Naive thymus-derived CD8-positive, alpha-beta T cell (primary cell): ENCODE results near the gene LRIG3. TPM values are rescaled to one million over a fixed set of nuclear protein-coding genes. Genes with fewer than 3 reads are reported as not detected.
A peak's percentile ranks its signal among the peaks of the same experiment; 100 is the strongest.

Source experiments
- ATAC-seq, 2 donors: fragments of 150-1000 bp; cut with Tn5 transposase in 1 of 2; sonication (Bioruptor Pico), chemical (Tn5 transposase) in 1 of 2; 1 replicate in 1 of 2; 2 replicates in 1 of 2; pipeline ENCODE4 v1.10.0; 2021; ENCODE audit warnings: mild to moderate bottlenecking in 2 of 2, moderate library complexity in 2 of 2
- POLR2A ChIA-PET: fragments of 350-600 bp; sonication (Branson Sonifier 250); formaldehyde crosslinking; loops from one replicate; lab custom pipeline; 2021; ENCODE audit warnings: antibody characterized with exemption; lab: Charles Lee
- DNase-seq, 10 donors: peaks; one replicate each; pipeline versions ENCODE4 v3.0.0 to v3.0.0-alpha.2; 2020 to 2022
- H3K27ac Mint-ChIP-seq, 10 donors: one replicate each; pipeline ENCODE4 v1.8.0; 2020 to 2022; ENCODE audit warnings: mild to moderate bottlenecking in 10 of 10, mixed read lengths in 10 of 10, moderate library complexity in 4 of 10, inconsistent platforms in 1 of 10
- H3K27me3 Mint-ChIP-seq, 5 donors: one replicate each; pipeline ENCODE4 v1.8.0; 2021 to 2022; ENCODE audit warnings: mixed read lengths in 5 of 5
- H3K36me3 Mint-ChIP-seq, 3 donors: one replicate each; pipeline ENCODE4 v1.8.0; 2020 to 2022; ENCODE audit warnings: mixed read lengths in 3 of 3, mild to moderate bottlenecking in 2 of 3, inconsistent platforms in 1 of 3
- H3K4me1 Mint-ChIP-seq, 4 donors: one replicate each; pipeline ENCODE4 v1.8.0; 2021 to 2022; ENCODE audit warnings: mixed read lengths in 4 of 4
- H3K4me3 Mint-ChIP-seq, 10 donors: one replicate each; pipeline ENCODE4 v1.8.0; 2020 to 2022; ENCODE audit warnings: mild to moderate bottlenecking in 10 of 10, mixed read lengths in 10 of 10, moderate library complexity in 6 of 10, inconsistent platforms in 1 of 10
- H3K9me3 Mint-ChIP-seq, 9 donors: one replicate each; pipeline ENCODE4 v1.8.0; 2020 to 2022; ENCODE audit warnings: mixed read lengths in 9 of 9, mild to moderate bottlenecking in 3 of 9, inconsistent platforms in 1 of 9, moderate library complexity in 1 of 9
- polyA plus RNA-seq, 3 donors: library from polyadenylated mRNA; unstranded; fragments of 300-500 nt; fragmentation: Illumina TruSeq; gene quantifications; one replicate each; pipeline ENCODE4 v1.2.3, GENCODE V29; 2021
- total RNA-seq, 8 experiments: library from RNA in 2 of 8; stranded (reverse) in 2 of 8; gene quantifications; one replicate each; pipeline ENCODE4 v1.2.3 and lab custom pipeline; 2021 to 2026

Gene LRIG3
- total and polyA plus RNA-seq, 5 experiments from 2014 or later, result not detected

DNA sequence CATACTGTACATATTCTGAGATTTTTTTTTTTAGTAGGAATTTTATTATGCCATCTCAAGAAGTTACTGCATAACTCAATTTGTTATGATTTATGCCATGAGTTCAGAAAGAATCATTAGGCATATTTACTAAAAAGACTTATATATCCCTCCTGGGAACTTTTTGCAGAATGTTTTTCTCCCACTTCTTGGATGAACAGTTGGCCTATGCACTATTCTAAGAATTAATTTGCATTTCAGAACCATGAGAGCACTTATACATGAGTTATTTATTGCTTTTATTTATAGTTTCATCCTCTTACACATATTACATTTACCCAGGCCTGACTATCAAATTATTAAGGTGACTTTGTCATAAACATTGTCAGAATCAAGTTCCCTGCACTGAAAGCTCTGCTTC is 6.3 kb upstream of the LRIG3 start:
- H3K4me3 Mint-ChIP-seq, result no peak overlapping the region
- H3K9me3 Mint-ChIP-seq, result peaks cover 0 to 22% (median 2%) of the 10 kb centered on the region in 9 donors
- POLR2A ChIA-PET, result no interaction called here
- DNase-seq (no peak), ATAC-seq (no peak)
- peaks cover 7 to 26% (median 9%) of the 10 kb centered on the region in 5 donors for H3K27me3 Mint-ChIP-seq
- peaks cover 0 to 9% (median 0%) of the 10 kb centered on the region in 3 donors for H3K36me3 Mint-ChIP-seq
- H3K27ac Mint-ChIP-seq, result no peak overlapping the region
- H3K4me1 Mint-ChIP-seq, result no peaks in the 10 kb centered on the region

DNA sequence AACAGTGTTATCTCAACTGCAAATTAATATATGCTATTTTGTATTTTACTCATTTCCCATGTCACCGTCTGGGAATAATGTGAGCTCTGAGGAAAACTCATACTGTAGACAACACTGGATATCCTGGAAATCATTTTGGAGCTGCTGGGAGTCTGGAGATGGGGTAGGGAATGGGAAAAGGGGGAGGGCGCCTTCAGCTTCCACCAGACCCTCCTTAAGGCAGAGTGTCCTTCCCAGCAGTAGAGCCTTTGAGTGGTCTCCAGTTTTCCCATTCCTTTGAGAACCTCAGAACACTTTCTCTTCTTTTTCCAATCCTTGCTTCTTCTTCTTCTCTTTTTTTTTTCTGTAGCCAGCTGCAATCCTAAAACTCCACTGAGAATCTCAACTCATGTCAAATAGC is 5.4 kb upstream of the LRIG3 start:
- Mint-ChIP-seq H3K9me3 (peaks cover 0 to 14% (median 0%) of the 10 kb centered on the region in 9 donors), H3K4me1 (no peaks in the 10 kb centered on the region), H3K27ac (no peak overlapping the region), H3K27me3 (peaks cover 10 to 34% (median 14%) of the 10 kb centered on the region in 5 donors), H3K4me3 (no peak overlapping the region), H3K36me3 (peaks cover 0 to 9% (median 0%) of the 10 kb centered on the region in 3 donors)
- DNase-seq, result no peak
- POLR2A ChIA-PET, result no interaction called here
- no peak for ATAC-seq

GRCh38 chr12:58925111-58925611 is 4.9 kb upstream of the LRIG3 start:
- POLR2A ChIA-PET, result no interaction called here
- peaks cover 0 to 9% (median 0%) of the 10 kb centered on the region in 3 donors for H3K36me3 Mint-ChIP-seq
- H3K4me1 Mint-ChIP-seq, result peaks cover 0 to 4% (median 1%) of the 10 kb centered on the region in 4 donors
- H3K9me3 Mint-ChIP-seq, result peaks cover 0 to 13% (median 0%) of the 10 kb centered on the region in 9 donors
- DNase-seq (no peak), ATAC-seq (no peak)
- H3K4me3 Mint-ChIP-seq, result no peak overlapping the region
- H3K27me3 Mint-ChIP-seq, result peaks cover 10 to 40% (median 20%) of the 10 kb centered on the region in 5 donors
- no peak overlapping the region for H3K27ac Mint-ChIP-seq

- no peak for DNase-seq
- H3K4me1 Mint-ChIP-seq, result peaks cover 0 to 5% (median 1%) of the 10 kb centered on the region in 4 donors
- H3K27me3 Mint-ChIP-seq, result peaks cover 10 to 42% (median 20%) of the 10 kb centered on the region in 5 donors
- H3K36me3 Mint-ChIP-seq, result peaks cover 0 to 9% (median 0%) of the 10 kb centered on the region in 3 donors
- no peak overlapping the region for H3K4me3 Mint-ChIP-seq
- POLR2A ChIA-PET, result no interaction called here
- no peak for ATAC-seq
- peaks cover 0 to 13% (median 0%) of the 10 kb centered on the region in 9 donors for H3K9me3 Mint-ChIP-seq
- no peak overlapping the region for H3K27ac Mint-ChIP-seq
These were observed 4.3 kb upstream of the LRIG3 start for GRCh38 chr12:58924652-58925051.

- ATAC-seq (no peak), DNase-seq (no peak)
- Mint-ChIP-seq H3K27me3 (peaks cover 10 to 50% (median 22%) of the 10 kb centered on the region in 5 donors), H3K4me3 (no peak overlapping the region), H3K36me3 (peaks cover 0 to 9% (median 0%) of the 10 kb centered on the region in 3 donors), H3K27ac (no peak overlapping the region), H3K9me3 (peaks cover 0 to 13% (median 0%) of the 10 kb centered on the region in 9 donors), H3K4me1 (peaks cover 0 to 5% (median 2%) of the 10 kb centered on the region in 4 donors)
- POLR2A ChIA-PET, result no interaction called here
These were observed 3.5 kb upstream of the LRIG3 start for GRCh38 chr12:58923781-58924180.

DNA sequence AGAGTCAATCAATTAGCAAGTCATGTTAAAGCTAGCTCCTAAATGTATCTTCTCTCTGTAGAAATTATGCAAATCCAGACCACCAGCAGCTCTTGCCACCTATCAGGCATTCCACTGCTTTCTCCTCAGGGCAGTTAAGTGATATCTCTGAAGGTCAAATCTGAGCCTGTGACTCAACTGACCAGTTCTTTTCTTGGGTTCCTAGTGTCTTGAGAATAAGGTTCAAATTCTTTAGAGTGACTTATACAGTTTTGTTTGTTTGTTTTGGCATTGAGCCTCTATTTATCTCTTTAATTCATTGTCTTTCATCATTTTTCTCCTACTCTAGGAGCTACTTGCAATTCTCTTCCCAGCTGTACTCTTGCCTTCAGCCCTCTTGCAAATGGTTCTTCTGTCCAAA is 2.5 kb upstream of the LRIG3 start:
- ATAC-seq, result no peak
- H3K27ac Mint-ChIP-seq, result no peak overlapping the region
- POLR2A ChIA-PET, result no interaction called here

GRCh38 chr12:58920961-58921861 is 907 bp upstream of the LRIG3 start:
- H3K27ac Mint-ChIP-seq, result peak overlapping the region in 1 of 10 donors; percentile 45
- peaks cover 0 to 9% (median 2%) of the 10 kb centered on the region in 3 donors for H3K36me3 Mint-ChIP-seq
- H3K9me3 Mint-ChIP-seq, result peaks cover 0 to 13% (median 0%) of the 10 kb centered on the region in 9 donors
- peaks cover 0 to 5% (median 2%) of the 10 kb centered on the region in 4 donors for H3K4me1 Mint-ChIP-seq
- H3K27me3 Mint-ChIP-seq, result peaks cover 18 to 69% (median 28%) of the 10 kb centered on the region in 5 donors
- POLR2A ChIA-PET, result no interaction called here
- H3K4me3 Mint-ChIP-seq, result peak overlapping the region in 1 of 10 donors; percentile 59
- DNase-seq, result no peak
- no peak for ATAC-seq

More for the DNA sequence above, 2.5 kb upstream of the LRIG3 start:
- DNase-seq, result no peak
- Mint-ChIP-seq H3K4me3 (no peak overlapping the region), H3K9me3 (peaks cover 0 to 13% (median 0%) of the 10 kb centered on the region in 9 donors), H3K36me3 (peaks cover 0 to 9% (median 0%) of the 10 kb centered on the region in 3 donors), H3K27me3 (peaks cover 14 to 60% (median 22%) of the 10 kb centered on the region in 5 donors), H3K4me1 (peaks cover 0 to 5% (median 2%) of the 10 kb centered on the region in 4 donors)

DNA sequence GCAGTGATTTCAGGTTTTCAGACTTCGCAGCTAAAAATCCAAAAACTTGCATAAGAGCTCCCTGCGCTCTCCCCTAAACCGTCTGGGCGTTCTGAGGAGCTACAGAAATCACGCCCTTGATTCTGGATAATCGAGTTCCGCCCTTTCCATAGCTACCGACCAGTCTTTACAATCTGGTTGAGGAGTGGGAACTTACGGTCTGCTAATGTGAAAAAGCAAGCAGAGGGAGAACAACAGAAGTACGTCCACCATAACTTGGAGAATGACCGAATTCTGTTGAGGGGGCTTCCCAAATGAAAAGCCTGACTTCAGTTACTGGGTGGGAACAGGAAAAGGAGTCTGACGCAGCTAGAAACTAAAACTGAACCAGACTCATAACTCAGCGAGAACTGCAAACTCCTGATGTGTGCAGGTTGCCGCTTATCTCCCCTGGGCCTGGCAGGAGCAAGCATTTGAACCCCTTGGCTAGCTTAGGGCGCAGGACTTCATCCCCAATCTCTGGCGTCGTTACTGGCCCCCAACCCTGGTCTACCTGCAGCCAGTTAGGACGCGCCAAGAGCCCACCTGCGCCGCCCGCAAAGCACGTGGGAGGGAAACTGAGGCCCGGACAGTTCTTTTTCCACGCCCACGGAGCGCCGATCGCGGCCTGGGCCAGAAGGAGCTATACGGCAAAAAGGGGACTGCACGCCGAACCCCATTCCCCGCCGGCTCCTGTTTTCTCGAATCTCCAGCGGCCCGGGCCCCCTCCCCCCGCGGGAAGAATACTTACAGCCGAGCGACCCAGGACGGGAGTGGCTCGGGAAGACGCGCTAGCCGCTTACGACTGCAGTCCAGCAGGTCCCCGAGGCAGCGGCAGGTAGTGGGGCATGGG is 838 bp downstream of the LRIG3 start:
- POLR2A ChIA-PET, result no interaction called here
- no peak for DNase-seq
- Mint-ChIP-seq H3K9me3 (peaks cover 0 to 13% (median 0%) of the 10 kb centered on the region in 9 donors), H3K36me3 (peaks cover 0 to 9% (median 2%) of the 10 kb centered on the region in 3 donors), H3K4me1 (peaks cover 0 to 5% (median 2%) of the 10 kb centered on the region in 4 donors), H3K27ac (no peak overlapping the region), H3K4me3 (peak overlapping the region in 3 of 10 donors; percentile 12 to 22 (median 13)), H3K27me3 (peaks cover 18 to 67% (median 28%) of the 10 kb centered on the region in 5 donors)
- ATAC-seq, result no peak

GRCh38 chr12:58918469-58918844 is 1.8 kb downstream of the LRIG3 start:
- Mint-ChIP-seq H3K4me3 (no peak overlapping the region), H3K9me3 (peaks cover 0 to 12% (median 0%) of the 10 kb centered on the region in 9 donors), H3K27me3 (peaks cover 18 to 62% (median 26%) of the 10 kb centered on the region in 5 donors), H3K36me3 (peaks cover 0 to 9% (median 2%) of the 10 kb centered on the region in 3 donors), H3K27ac (no peak overlapping the region), H3K4me1 (peaks cover 0 to 5% (median 2%) of the 10 kb centered on the region in 4 donors)
- DNase-seq, result no peak
- ATAC-seq, result no peak
- POLR2A ChIA-PET, result no interaction called here

DNA sequence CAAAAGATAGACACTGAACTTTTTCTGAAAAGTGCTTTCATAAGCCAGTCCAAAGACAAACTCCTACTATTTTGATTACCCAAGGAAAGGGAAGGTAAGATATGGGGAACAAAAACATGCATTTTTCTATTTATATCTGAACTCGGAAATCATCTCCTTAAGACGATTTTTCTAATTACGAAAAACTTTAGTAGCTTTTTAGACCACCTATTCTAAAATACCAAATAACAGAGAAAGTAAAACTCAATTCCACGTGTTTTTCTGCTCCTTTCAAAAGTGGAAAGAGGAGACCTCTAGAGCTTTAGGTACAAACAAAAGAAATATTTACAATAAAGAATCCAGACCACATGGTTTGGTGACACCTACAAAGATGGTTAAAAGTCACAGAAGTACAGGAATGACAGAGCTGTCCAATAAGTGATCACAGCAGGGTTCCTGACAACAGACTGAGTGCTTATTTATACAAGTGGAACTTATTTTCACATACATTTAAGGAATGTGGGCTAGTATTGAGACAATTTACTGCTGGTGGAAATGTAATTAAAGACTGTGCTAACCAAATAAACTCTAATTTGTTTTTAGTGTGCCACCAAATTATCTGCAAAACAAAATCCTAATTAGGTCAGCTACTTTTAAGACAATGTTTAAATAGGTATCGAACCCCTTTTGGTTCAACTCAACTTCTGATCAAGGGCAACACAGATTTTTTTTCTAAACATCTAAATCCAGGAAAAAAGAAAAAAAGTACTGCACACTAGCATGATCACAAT is 2.4 kb downstream of the LRIG3 start:
- no peak for DNase-seq
- peaks cover 0 to 7% (median 0%) of the 10 kb centered on the region in 9 donors for H3K9me3 Mint-ChIP-seq
- peaks cover 0 to 5% (median 2%) of the 10 kb centered on the region in 3 donors for H3K36me3 Mint-ChIP-seq
- H3K4me1 Mint-ChIP-seq, result peaks cover 0 to 5% (median 2%) of the 10 kb centered on the region in 4 donors
- peaks cover 15 to 59% (median 24%) of the 10 kb centered on the region in 5 donors for H3K27me3 Mint-ChIP-seq
- H3K27ac Mint-ChIP-seq, result no peak overlapping the region
- POLR2A ChIA-PET, result no interaction called here
- no peak overlapping the region for H3K4me3 Mint-ChIP-seq
- no peak for ATAC-seq

- POLR2A ChIA-PET, result no interaction called here
- Mint-ChIP-seq H3K4me1 (peaks cover 0 to 5% (median 2%) of the 10 kb centered on the region in 4 donors), H3K4me3 (no peak overlapping the region), H3K27ac (no peak overlapping the region), H3K9me3 (peaks cover 0 to 5% (median 0%) of the 10 kb centered on the region in 9 donors), H3K27me3 (peaks cover 9 to 51% (median 19%) of the 10 kb centered on the region in 5 donors), H3K36me3 (peaks cover 0 to 2% (median 0%) of the 10 kb centered on the region in 3 donors)
- no peak for DNase-seq
- no peak for ATAC-seq
These were observed 3.3 kb downstream of the LRIG3 start for GRCh38 chr12:58916921-58917511.
